Muscle layer of colon (tissue), 2 donors: Measurements from ENCODE around the gene IL17REL.

ENCODE experiments used
- H3K27ac ChIP-seq: one replicate; pipeline ENCODE4 v1.7.0; 2013; ENCODE audit warnings: low read depth, mild to moderate bottlenecking, low read length, moderate library complexity
- H3K27me3 ChIP-seq, 2 donors: one replicate each; pipeline ENCODE4 v1.7.0; 2013; ENCODE audit warnings: low read length in 2 of 2, mild to moderate bottlenecking in 2 of 2; ENCODE audit not compliant: insufficient read depth in 2 of 2, control insufficient read depth in 1 of 2
- H3K36me3 ChIP-seq: one replicate; pipeline ENCODE4 v1.7.0; 2013; ENCODE audit warnings: mild to moderate bottlenecking, low read length; ENCODE audit not compliant: insufficient read depth
- H3K4me1 ChIP-seq: one replicate; pipeline ENCODE4 v1.7.0; 2013; ENCODE audit warnings: mild to moderate bottlenecking, low read length; ENCODE audit not compliant: insufficient read depth
- H3K4me3 ChIP-seq, 2 donors: one replicate each; pipeline ENCODE4 v1.7.0; 2013; ENCODE audit warnings: low read length in 2 of 2, low read depth in 1 of 2, mild to moderate bottlenecking in 1 of 2, moderate library complexity in 1 of 2
- H3K9ac ChIP-seq: one replicate; pipeline ENCODE4 v1.7.0; 2013; ENCODE audit warnings: low read length
- H3K9me3 ChIP-seq: one replicate; pipeline ENCODE4 v1.7.0; 2013; ENCODE audit warnings: mild to moderate bottlenecking, low read length
- donor health status: abdominal sarcoma.
- donor health status: Adenocarcinoma of cecum.

IL17REL gene

DNA sequence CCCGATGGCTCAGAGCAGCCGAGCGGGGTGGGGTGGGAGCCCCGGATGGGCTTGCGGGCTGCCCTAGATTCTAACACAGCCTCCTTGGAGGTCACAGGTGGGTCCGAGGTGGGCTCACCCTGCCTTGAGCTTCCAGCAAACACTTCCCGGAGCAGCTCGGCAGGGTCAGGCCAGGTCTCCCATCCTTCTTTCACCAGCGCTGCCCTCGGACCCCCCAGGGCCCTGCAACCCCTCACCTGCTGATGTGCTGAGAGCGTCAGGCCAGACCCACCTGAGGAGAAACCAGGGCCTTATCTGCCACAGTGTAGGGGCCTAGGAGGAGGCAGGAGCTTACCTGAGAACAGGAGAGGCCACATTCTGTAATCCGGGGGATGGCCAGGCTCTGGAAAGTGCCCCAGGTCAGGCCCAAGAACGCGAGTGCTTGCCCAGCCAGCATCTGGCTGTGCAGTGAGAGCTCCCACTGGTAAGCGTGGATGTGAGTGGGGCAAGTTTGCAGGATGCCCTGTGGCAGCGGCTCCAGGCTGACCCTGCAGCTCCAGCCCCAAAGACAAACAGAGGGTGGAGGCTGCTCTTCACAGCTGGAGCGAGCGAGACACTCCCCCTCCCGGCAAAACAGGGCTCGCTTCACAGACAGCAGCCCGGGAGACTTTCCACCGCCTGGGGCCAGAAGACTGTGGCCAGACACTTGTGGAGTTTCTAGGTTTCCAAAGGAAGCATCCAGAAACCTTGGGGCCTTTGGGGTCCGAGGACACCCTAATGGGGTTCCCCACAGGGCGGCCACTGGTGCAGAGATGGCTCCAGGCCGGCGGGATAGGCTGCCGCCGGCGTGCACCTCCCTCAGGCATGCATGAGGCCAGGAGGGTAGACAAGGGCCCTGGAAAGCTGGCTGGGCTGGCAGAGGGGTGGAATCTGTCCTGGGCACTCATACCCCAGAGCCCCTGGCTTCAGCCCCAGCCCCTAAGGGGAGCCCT is at the start of gene IL17REL:
TSS of gene IL17REL (minus strand) at position 555 of the 971 bp plus-strand sequence. CDS start at position 436, 119 bp downstream.
- H3K4me1 ChIP-seq: no peaks in the 10 kb centered on the region
- no peak within 1 kb of the TSS for H3K4me3 ChIP-seq
- H3K36me3 ChIP-seq: no peaks in the 10 kb centered on the region
- H3K27me3 ChIP-seq: peaks cover 8 to 69% of the 10 kb centered on the region in 2 donors
- no peak within 1 kb of the TSS for H3K27ac ChIP-seq
- H3K9me3 ChIP-seq: no peaks in the 10 kb centered on the region
- H3K9ac ChIP-seq: no peak within 1 kb of the TSS

- Histone ChIP-seq H3K4me1 (no peaks in the 10 kb centered on the region), H3K27ac (no peak overlapping the region), H3K27me3 (peaks cover 7 to 47% of the 10 kb centered on the region in 2 donors), H3K36me3 (no peaks in the 10 kb centered on the region), H3K4me3 (no peak overlapping the region), H3K9ac (no peak overlapping the region), H3K9me3 (no peaks in the 10 kb centered on the region)
Observed at GRCh38 chr22:50061824-50062355, 49.3 kb upstream of the IL17REL start.

DNA sequence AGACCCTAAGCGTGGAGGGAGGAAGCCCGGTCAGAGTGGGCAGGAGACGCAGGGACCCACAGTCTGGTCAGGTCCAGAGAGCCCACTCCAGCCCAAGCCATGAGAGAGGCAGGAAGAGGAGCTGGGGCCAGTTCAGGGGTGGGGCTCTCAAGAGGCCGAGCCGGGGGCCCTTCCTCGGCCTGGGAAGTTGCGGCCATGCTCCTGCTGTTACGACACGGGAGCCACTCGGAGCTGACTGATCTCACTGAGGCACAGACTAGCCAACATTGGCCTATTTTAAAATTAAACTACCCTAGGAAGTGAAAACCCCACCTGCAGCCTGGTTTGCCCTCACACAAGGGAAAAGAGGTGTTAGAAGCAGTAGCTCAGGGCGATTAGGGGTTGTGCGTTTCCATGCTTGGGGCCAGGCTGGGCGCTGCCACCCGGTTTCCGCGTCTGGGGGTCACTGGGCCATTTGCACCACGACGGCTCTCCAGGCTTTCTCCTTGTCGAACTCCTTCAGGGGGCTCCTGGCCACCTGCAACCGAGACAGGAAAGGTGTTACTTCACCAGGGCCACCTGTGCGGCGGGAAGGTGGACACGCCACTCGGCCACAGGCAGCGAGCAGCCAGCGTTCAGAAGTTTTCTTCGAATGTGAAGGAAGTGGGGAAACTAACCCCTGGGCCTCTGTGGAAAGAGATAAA is 48.7 kb upstream of the IL17REL start:
- H3K4me3 ChIP-seq: no peak overlapping the region
- no peaks in the 10 kb centered on the region for H3K4me1 ChIP-seq
- no peaks in the 10 kb centered on the region for H3K9me3 ChIP-seq
- no peak overlapping the region for H3K27ac ChIP-seq
- H3K36me3 ChIP-seq: no peaks in the 10 kb centered on the region
- H3K9ac ChIP-seq: no peak overlapping the region
- peaks cover 8 to 51% of the 10 kb centered on the region in 2 donors for H3K27me3 ChIP-seq

DNA sequence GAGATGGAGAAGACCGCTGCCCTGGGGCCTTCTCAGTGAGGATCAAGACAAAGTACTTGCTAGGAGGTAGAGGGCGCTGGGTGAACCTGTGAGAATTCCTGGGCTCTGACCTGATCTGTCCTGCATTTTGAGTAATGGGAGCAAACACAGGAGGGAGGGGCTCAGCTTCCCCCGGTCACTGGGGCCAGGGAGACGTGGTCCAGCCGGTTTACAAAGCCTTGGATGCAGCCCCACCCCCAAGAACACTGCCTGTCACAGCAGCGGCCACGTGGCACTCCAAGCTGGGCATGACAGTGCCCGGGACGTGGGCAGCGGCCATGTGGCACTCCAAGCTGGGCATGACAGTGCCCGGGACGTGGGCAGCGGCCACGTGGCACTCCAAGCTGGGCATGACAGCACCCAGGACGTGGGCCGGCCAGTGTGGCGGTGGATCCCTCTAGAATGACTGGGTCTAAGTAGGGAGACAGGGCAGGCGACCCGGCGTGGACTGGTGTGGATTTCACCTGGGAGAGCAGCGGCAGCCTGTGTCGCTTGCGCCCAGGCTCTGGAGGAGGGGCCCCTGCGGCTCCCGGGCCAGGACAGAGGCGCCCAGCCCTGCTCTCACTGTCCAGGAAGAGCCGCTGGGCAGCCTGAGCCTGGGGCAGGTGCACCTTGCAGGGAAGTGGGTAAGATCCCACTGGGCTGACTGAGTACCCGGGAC is 48.0 kb upstream of the IL17REL start:
- Histone ChIP-seq H3K36me3 (no peaks in the 10 kb centered on the region), H3K9ac (no peak overlapping the region), H3K27ac (no peak overlapping the region), H3K9me3 (no peaks in the 10 kb centered on the region), H3K27me3 (peaks cover 8 to 51% of the 10 kb centered on the region in 2 donors), H3K4me1 (no peaks in the 10 kb centered on the region), H3K4me3 (no peak overlapping the region)

DNA sequence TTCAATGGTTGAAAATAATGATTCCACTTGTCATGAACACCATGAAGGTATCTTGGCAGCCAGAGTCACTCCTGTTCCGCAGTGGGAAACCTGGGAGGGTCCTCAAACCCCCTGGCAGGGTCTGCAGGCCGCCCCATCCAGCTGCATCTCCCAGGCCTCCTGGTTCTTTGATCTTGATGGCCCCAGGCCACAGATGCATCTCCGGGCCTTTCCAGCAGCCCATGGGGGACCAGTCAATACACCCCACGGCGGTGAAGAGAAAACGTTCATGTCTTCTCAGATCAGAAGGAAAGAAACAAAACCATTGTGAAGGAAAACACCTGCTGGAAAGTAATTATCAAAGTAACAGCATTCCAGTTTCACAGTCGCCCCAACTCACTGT is 47.3 kb upstream of the IL17REL start:
- H3K9ac ChIP-seq: no peak overlapping the region
- no peaks in the 10 kb centered on the region for H3K36me3 ChIP-seq
- no peaks in the 10 kb centered on the region for H3K9me3 ChIP-seq
- H3K27me3 ChIP-seq: peaks cover 8 to 51% of the 10 kb centered on the region in 2 donors
- H3K4me3 ChIP-seq: no peak overlapping the region
- no peaks in the 10 kb centered on the region for H3K4me1 ChIP-seq
- no peak overlapping the region for H3K27ac ChIP-seq

DNA sequence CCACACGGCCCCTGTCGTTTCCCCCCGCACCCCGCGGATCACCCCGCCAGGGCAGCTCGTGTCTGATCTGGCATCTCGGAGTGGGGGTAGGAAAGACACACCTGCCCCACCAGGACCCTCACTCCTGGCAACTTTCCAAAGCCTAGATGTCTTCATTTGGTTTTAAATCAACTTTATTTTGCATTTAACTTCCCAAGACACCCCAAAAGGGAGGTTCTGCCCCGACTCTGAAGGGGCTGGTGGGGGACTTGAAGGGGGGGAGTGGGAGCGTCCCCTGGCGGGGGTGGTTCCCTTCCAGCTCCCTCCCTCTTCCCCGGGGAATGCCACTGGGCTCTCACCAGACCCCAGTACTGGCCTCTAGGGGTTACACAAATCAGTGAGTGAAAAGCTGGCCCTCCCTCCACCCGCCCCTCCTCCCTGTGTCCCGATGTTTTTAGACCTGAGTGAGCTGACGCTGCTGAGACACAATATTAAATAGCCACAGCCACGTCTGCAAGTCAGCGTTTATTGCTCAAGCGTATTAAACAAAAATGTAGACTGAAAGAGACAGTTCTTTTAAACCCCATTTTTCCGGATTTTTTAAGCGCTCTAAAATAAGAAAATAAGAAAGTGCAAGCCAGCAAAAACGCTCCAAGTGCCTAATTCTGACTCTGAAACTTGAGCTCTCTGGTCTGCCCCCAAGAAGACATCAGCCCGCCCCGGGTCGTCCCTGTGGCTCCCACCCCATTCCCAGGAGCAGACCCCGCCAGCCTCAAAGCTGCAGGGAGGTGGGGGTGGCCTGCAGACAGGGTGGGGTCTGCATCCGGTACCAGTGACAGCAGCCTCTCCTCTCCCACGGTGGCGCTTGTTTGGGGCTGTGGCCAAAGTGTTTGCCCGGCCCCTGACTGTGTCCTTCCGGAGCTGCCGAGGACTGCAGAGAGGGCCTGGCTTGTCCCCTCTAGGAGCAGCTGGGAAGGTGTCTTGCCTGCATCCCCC is 46.6 kb upstream of the IL17REL start:
- H3K36me3 ChIP-seq: no peaks in the 10 kb centered on the region
- H3K9ac ChIP-seq: no peak overlapping the region
- no peak overlapping the region for H3K27ac ChIP-seq
- H3K27me3 ChIP-seq: peaks cover 8 to 51% of the 10 kb centered on the region in 2 donors
- H3K4me3 ChIP-seq: no peak overlapping the region
- H3K9me3 ChIP-seq: peaks cover 2% of the 10 kb centered on the region
- no peaks in the 10 kb centered on the region for H3K4me1 ChIP-seq

DNA sequence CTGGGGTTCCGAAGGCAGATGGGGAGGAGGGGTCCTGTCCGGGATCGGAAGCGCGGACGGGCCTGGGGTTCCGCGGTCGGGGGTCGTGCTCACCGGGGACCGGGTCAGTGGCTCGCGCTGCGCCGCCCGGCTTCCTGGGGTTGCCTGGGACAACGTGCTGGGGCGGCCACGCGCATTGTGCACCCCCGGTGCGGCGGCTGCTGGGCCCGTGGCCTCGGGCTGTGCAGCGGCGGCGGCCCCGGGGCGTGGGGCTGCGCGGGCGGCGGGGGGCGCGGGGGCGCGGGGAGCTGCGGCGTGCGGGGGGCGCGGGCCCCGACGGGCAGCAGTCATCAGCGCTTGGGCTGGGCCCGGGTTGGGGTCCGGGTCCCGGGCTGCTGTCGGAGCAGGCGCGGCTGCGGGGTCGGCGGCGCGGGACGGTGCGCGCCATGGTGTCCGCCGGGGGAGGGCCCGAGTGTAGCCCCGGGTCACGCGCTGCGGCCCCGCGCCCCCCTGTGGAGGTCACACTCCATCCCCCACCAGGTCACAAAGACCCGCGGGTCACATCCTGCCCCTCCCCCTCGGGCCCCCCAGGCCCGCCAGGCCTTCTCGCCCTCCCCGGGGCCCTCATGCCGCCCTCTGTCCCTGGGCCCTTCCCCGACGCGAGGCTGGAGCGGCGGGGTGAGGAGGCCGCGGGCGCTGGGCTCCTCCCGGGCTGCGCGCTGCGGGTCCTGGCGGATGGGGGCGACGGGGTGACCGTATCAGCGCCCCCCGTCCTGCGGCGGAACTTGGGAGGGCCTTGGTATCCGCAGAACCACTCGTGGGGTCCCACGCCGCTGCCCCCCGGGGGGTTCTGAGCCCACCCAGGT is 45.7 kb upstream of the IL17REL start, which contains the start of gene TTLL8:
TSS of gene TTLL8 (minus strand) at position 238 of the 845 bp plus-strand sequence.
- no peak within 1 kb of the TSS for H3K27ac ChIP-seq
- H3K4me1 ChIP-seq: no peaks in the 10 kb centered on the region
- H3K27me3 ChIP-seq: peaks cover 8 to 45% of the 10 kb centered on the region in 2 donors
- H3K9ac ChIP-seq: no peak within 1 kb of the TSS
- no peak within 1 kb of the TSS for H3K4me3 ChIP-seq
- H3K36me3 ChIP-seq: no peaks in the 10 kb centered on the region
- H3K9me3 ChIP-seq: peaks cover 7% of the 10 kb centered on the region

DNA sequence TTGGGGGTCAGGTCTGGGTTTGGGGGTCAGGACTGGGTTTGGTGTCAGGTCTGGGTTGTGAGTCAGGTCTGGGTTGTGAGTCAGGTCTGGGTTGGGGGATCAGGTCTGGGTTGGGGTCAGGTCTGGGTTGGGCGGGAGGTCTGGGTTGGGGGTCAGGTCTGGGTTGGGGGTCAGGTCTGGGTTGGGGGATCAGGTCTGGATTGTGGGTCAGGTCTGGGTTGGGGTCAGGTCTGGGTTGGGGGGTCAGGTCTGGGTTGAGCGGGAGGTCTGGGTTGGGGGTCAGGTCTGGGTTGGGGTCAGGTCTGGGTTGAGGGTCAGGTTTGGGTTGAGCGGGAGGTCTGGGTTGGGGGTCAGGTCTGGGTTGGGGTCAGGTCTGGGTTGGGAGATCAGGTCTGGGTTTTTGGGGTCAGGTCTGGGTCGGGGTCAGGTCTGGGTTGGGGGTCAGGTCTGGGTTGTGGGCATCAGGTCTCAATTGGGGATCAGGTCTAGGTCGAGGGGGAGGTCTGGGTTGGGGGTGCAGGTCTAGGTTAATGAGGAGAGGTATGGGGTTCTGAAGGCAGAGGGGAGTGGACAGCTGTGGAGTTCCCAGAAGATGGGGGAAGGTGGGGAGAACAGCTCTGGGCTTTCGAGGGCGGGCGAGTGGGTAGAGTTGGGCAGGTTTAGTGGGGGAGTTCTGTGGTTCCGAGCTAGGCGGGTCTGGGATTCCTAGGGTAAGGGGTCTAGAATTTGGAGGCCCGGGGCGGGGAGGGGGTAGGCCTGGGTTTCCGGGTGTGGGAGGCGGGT is 44.9 kb upstream of the IL17REL start:
- H3K9me3 ChIP-seq: peaks cover 7% of the 10 kb centered on the region
- H3K9ac ChIP-seq: no peak overlapping the region
- no peaks in the 10 kb centered on the region for H3K36me3 ChIP-seq
- H3K27ac ChIP-seq: no peak overlapping the region
- no peak overlapping the region for H3K4me3 ChIP-seq
- no peaks in the 10 kb centered on the region for H3K4me1 ChIP-seq
- peaks cover 8 to 45% of the 10 kb centered on the region in 2 donors for H3K27me3 ChIP-seq

DNA sequence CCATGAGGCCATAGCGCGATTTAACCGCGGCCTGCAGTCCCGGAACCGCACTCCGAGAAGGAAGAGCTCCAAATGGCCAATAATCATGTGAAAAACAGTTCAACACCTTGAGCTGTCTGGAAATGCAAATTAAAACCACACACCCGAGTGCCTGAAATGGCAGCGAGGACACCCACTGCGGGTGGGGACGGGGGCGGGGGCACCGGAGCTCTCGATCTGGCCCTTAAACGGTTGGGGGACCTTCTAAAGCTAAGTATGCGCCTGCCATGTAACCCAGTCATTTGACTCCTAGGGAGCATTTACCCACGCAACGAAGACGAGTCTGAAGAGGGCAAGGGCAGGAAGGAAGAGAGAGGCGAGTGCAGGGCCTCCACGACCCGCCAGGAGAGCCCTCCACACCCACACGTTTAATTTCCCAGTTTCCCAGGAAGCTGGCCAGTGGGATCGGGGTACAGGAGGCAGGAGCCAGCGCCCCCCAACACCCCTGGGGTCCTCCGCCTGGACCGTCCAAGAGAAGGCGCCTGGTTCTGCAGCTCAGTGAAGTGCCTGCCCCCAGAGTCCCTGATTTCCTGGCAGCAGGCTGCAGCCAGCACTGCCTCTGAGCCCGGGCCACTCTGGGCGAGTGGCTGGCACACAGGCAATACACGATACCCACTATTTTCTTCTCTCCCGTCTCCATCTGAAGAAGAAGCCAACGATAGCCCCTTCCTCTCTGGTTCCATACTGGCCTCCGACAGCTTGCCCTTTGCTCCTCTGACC is 43.8 kb upstream of the IL17REL start:
- Histone ChIP-seq H3K4me1 (no peaks in the 10 kb centered on the region), H3K9me3 (peaks cover 7% of the 10 kb centered on the region), H3K36me3 (no peaks in the 10 kb centered on the region), H3K27ac (no peak overlapping the region), H3K9ac (no peak overlapping the region), H3K27me3 (peaks cover 8 to 40% of the 10 kb centered on the region in 2 donors), H3K4me3 (no peak overlapping the region)
